Type B pancreatic cell (in vitro differentiated cells): ENCODE measurements around the gene GRM2. TPM values are rescaled to one million over a fixed set of nuclear protein-coding genes. Genes with fewer than 3 reads are reported as not detected.

Source experiments
- total RNA-seq: library from RNA; stranded (reverse); gene quantifications from 2 replicates; pipeline ENCODE4 v1.2.1, GENCODE V29; 2021; ENCODE audit warnings: low replicate concordance

Gene GRM2
- total RNA-seq, 1 donor from 2014 or later = 0.58 TPM

Other genes with a start within 250 kb of the GRM2 start
- gene DCAF1, start 207.1 kb upstream of the GRM2 start, total RNA-seq = 19.4 and 20.5 TPM in 2 replicates
- gene RAD54L2, start 168.3 kb upstream of the GRM2 start, total RNA-seq = 29.0 and 37.6 TPM in 2 replicates
- gene TEX264, start 35.8 kb upstream of the GRM2 start, total RNA-seq = 43.8 and 50.0 TPM in 2 replicates
- not detected in 2 replicates for gene IQCF6, start 72.2 kb downstream of the GRM2 start, total RNA-seq
- not detected in 2 replicates for gene IQCF2, start 154.5 kb downstream of the GRM2 start, total RNA-seq
- not detected in 2 replicates for gene IQCF5, start 168.5 kb downstream of the GRM2 start, total RNA-seq
- not detected in 2 replicates for gene IQCF1, start 196.3 kb downstream of the GRM2 start, total RNA-seq
- 22.7 and 30.0 TPM in 2 replicates for gene RRP9, start 234.8 kb downstream of the GRM2 start, total RNA-seq
- 4.2 and 6.6 TPM in 2 replicates for gene PARP3, start 235.3 kb downstream of the GRM2 start, total RNA-seq
- 0.17 TPM in 1 of 2 replicates, not detected in the other for gene GPR62, start 248.3 kb downstream of the GRM2 start, total RNA-seq